GM23338 (cell line): ENCODE measurements around the gene GPATCH4. TPM values are rescaled to one million over a fixed set of nuclear protein-coding genes. Genes with fewer than 3 reads are reported as not detected.

Experiments used
- ATAC-seq: fragments of 200-7000 bp; cut with Tn5 transposase; 3 replicates; pipeline ENCODE4 v1.9.1; 2020
- DNase-seq: peaks from one replicate; pipeline ENCODE4 v3.0.0-alpha.2; 2015; ENCODE audit warnings: low spot score
- H2AFZ ChIP-seq: fragments of 200-600 bp; sonication (generic); 2 replicates; pipeline ENCODE4 v1.8.0; 2016; ENCODE audit warnings: antibody characterized with exemption, mild to moderate bottlenecking, moderate library complexity
- H3F3A ChIP-seq: fragments of 200-600 bp; sonication (generic); replicated peaks from 2 replicates; pipeline ENCODE4 v1.8.0; 2017; ENCODE audit warnings: antibody characterized with exemption, mixed run types, low read depth
- H3K27ac ChIP-seq: fragments of 200-600 bp; sonication (generic); 2 replicates; pipeline ENCODE4 v1.6.1; 2016; ENCODE audit warnings: low read depth
- H3K27me3 ChIP-seq: fragments of 200-600 bp; sonication (generic); 2 replicates; pipeline ENCODE4 v1.8.0; 2016; ENCODE audit warnings: mild to moderate bottlenecking, mixed run types, moderate library complexity; ENCODE audit not compliant: insufficient read depth
- H3K36me3 ChIP-seq: fragments of 200-600 bp; sonication (generic); 2 replicates; pipeline ENCODE4 v1.8.0; 2016; ENCODE audit warnings: mild to moderate bottlenecking; ENCODE audit not compliant: insufficient read depth
- H3K4me1 ChIP-seq: fragments of 200-600 bp; sonication (generic); 2 replicates; pipeline ENCODE4 v1.8.0; 2016; ENCODE audit warnings: mild to moderate bottlenecking, moderate library complexity; ENCODE audit not compliant: insufficient read depth
- H3K4me2 ChIP-seq: fragments of 200-600 bp; sonication (generic); 2 replicates; pipeline ENCODE4 v1.7.1; 2017; ENCODE audit warnings: mixed run types
- H3K4me3 ChIP-seq: fragments of 200-600 bp; sonication (generic); 2 replicates; pipeline ENCODE4 v1.6.1; 2016; ENCODE audit warnings: mixed run types
- H3K79me2 ChIP-seq: fragments of 200-600 bp; sonication (generic); replicated peaks from 2 replicates; pipeline ENCODE4 v1.8.0; 2017; ENCODE audit warnings: mild to moderate bottlenecking; ENCODE audit not compliant: insufficient read depth
- H3K9me2 ChIP-seq: fragments of 200-600 bp; sonication (generic); 2 replicates; pipeline ENCODE4 v1.8.0; 2017; ENCODE audit not compliant: insufficient read depth
- H4K20me1 ChIP-seq: fragments of 200-600 bp; sonication (generic); replicated peaks from 2 replicates; pipeline ENCODE4 v1.8.0; 2017; ENCODE audit warnings: mild to moderate bottlenecking; ENCODE audit not compliant: insufficient read depth
- H3K27ac Mint-ChIP-seq: 2 replicates; pipeline ENCODE4 v1.8.0; 2020; ENCODE audit warnings: inconsistent platforms, mild to moderate bottlenecking, moderate library complexity, mixed read lengths
- H3K27me3 Mint-ChIP-seq: 3 replicates; pipeline ENCODE4 v1.8.0; 2022; ENCODE audit warnings: low read depth, mild to moderate bottlenecking, moderate library complexity, mixed read lengths, inconsistent platforms; ENCODE audit not compliant: insufficient read depth, poor library complexity
- H3K36me3 Mint-ChIP-seq: 3 replicates; pipeline ENCODE4 v1.8.0; 2021; ENCODE audit warnings: low read depth, mild to moderate bottlenecking, inconsistent platforms, moderate library complexity, mixed read lengths
- H3K4me1 Mint-ChIP-seq: 3 replicates; pipeline ENCODE4 v1.8.0; 2020; ENCODE audit warnings: mild to moderate bottlenecking, inconsistent platforms, mixed read lengths
- H3K4me3 Mint-ChIP-seq: 3 replicates; pipeline ENCODE4 v1.8.0; 2021; ENCODE audit warnings: moderate library complexity, mild to moderate bottlenecking, inconsistent platforms, mixed read lengths
- H3K9me3 Mint-ChIP-seq: 3 replicates; pipeline ENCODE4 v1.8.0; 2020; ENCODE audit warnings: moderate library complexity, mild to moderate bottlenecking, inconsistent platforms, mixed read lengths
- CREB1 ChIP-seq: fragments of 250-450 bp; sonication (Bioruptor Pico); IDR thresholded peaks from 2 replicates; pipeline ENCODE4 v1.5.0; 2020; ENCODE audit warnings: low read depth, mild to moderate bottlenecking, moderate library complexity
- EZH2 ChIP-seq: fragments of 200-600 bp; sonication (generic); IDR thresholded peaks from one replicate; pipeline ENCODE4 v1.8.0; 2017; ENCODE audit warnings: antibody characterized with exemption, mild to moderate bottlenecking, low read depth; ENCODE audit not compliant: unreplicated experiment
- EZH2phosphoT487 ChIP-seq: fragments of 200-600 bp; sonication (generic); IDR thresholded peaks from one replicate; pipeline ENCODE4 v1.8.1; 2018; ENCODE audit warnings: antibody characterized with exemption; ENCODE audit not compliant: unreplicated experiment
- JUNB ChIP-seq: IDR thresholded peaks from one replicate; pipeline ENCODE4 v1.6.1; 2016; ENCODE audit warnings: antibody characterized with exemption; ENCODE audit not compliant: unreplicated experiment
- REST ChIP-seq: IDR thresholded peaks from one replicate; pipeline ENCODE4 v1.6.1; 2018; ENCODE audit warnings: antibody characterized with exemption; ENCODE audit not compliant: unreplicated experiment
- STAT1 ChIP-seq: IDR thresholded peaks from one replicate; pipeline ENCODE4 v1.6.1; 2016; ENCODE audit warnings: antibody characterized with exemption; ENCODE audit not compliant: unreplicated experiment
- ZNF114 ChIP-seq: fragments of 250-450 bp; sonication (Bioruptor Pico); IDR thresholded peaks from 2 replicates; pipeline ENCODE4 v1.5.0; 2020; ENCODE audit warnings: mild to moderate bottlenecking, moderate library complexity
- ZNF331 ChIP-seq: fragments of 250-450 bp; sonication (Bioruptor Pico); IDR thresholded peaks from 2 replicates; pipeline ENCODE4 v1.5.0; 2020; ENCODE audit warnings: low read depth, mild to moderate bottlenecking, moderate library complexity
- polyA plus RNA-seq: library from polyadenylated mRNA; unstranded; fragments of >200 nt; fragmentation: Nextera tagmentation; extraction: Ambion mirVana; gene quantifications from 2 replicates; pipeline ENCODE4 v1.2.1, GENCODE V29; 2016
- total RNA-seq: library from RNA; depleted of rRNA; stranded (reverse); fragments of >200 nt; shearing (Covaris generic); gene quantifications from 2 replicates; pipeline ENCODE4 v1.2.3, GENCODE V29; 2014

The GPATCH4 gene
- total and polyA plus RNA-seq, 2 experiments from 2014 or later = 58.9 to 187 TPM

GRCh38 chr1:156646738-156647211, 45.5 kb upstream of the GPATCH4 start:
- H3K9me2 ChIP-seq = no peaks in the 10 kb centered on the region

GRCh38 chr1:156645666-156646065, 44.4 kb upstream of the GPATCH4 start:
- Histone ChIP-seq H3K4me3 (no peak overlapping the region), H3K4me1 (peaks cover 13% of the 10 kb centered on the region), H4K20me1 (peaks cover 3% of the 10 kb centered on the region; the same call in 1 of the 2 replicates), H3K27ac (no peak overlapping the region), H2AFZ (no peak overlapping the region), H3K27me3 (peaks cover 100% of the 10 kb centered on the region), H3K79me2 (no peaks in the 10 kb centered on the region), H3K4me2 (no peak overlapping the region), H3K9me2 (no peaks in the 10 kb centered on the region), H3K36me3 (no peaks in the 10 kb centered on the region), H3F3A (peaks cover 12% of the 10 kb centered on the region; the same call in 1 of the 2 replicates)
- DNase-seq (no peak), ATAC-seq (no peak)
- H3K4me3 Mint-ChIP-seq = no peak overlapping the region; the same call in 2 of the 3 replicates
- H3K36me3 Mint-ChIP-seq = no peaks in the 10 kb centered on the region; the same call in 2 of the 3 replicates
- H3K9me3 Mint-ChIP-seq = no peaks in the 10 kb centered on the region
- no peak overlapping the region for H3K27ac Mint-ChIP-seq
- H3K4me1 Mint-ChIP-seq = peaks cover 29% of the 10 kb centered on the region
- TF ChIP-seq STAT1 (no peak), JUNB (no peak), EZH2phosphoT487 (no peak)
- H3K27me3 Mint-ChIP-seq = peaks cover 52% of the 10 kb centered on the region

More at GRCh38 chr1:156646738-156647211, 45.5 kb upstream of the GPATCH4 start:
- H3K79me2 ChIP-seq = no peaks in the 10 kb centered on the region
- H3K36me3 ChIP-seq = no peaks in the 10 kb centered on the region
- no peaks in the 10 kb centered on the region for H3K9me3 Mint-ChIP-seq
- peak; percentile 4; the same call in 1 of the 3 replicates for ATAC-seq
- no peak overlapping the region for H3K27ac Mint-ChIP-seq
- peak overlapping the region; percentile 75 for H3K4me2 ChIP-seq
- no peak overlapping the region for H3K4me3 Mint-ChIP-seq
- H3K4me1 Mint-ChIP-seq = peaks cover 19% of the 10 kb centered on the region
- no peak overlapping the region for H3K27ac ChIP-seq
- H3K36me3 Mint-ChIP-seq = no peaks in the 10 kb centered on the region; the same call in 2 of the 3 replicates
- peaks cover 3% of the 10 kb centered on the region; the same call in 1 of the 2 replicates for H4K20me1 ChIP-seq
- TF ChIP-seq EZH2phosphoT487 (peak; percentile 55), EZH2 (peak; percentile 47), CREB1 (CRISPR knock-in tag) (no peak), ZNF114 (no peak), ZNF331 (CRISPR knock-in tag) (no peak)
- peak overlapping the region; percentile 47; the same call in 1 of the 2 replicates for H2AFZ ChIP-seq
- peaks cover 41% of the 10 kb centered on the region for H3K27me3 Mint-ChIP-seq
- peak overlapping the region; percentile 49 for H3K4me3 ChIP-seq
- H3K27me3 ChIP-seq = peaks cover 100% of the 10 kb centered on the region
- H3K4me1 ChIP-seq = peaks cover 8% of the 10 kb centered on the region; the same call in 1 of the 2 replicates
- DNase-seq = peak; percentile 60
- peaks cover 12% of the 10 kb centered on the region; the same call in 1 of the 2 replicates for H3F3A ChIP-seq

- H3K4me2 ChIP-seq = no peak overlapping the region
- peaks cover 100% of the 10 kb centered on the region for H3K27me3 ChIP-seq
- Mint-ChIP-seq H3K27me3 (peaks cover 58% of the 10 kb centered on the region), H3K9me3 (no peaks in the 10 kb centered on the region), H3K4me1 (peaks cover 29% of the 10 kb centered on the region), H3K27ac (no peak overlapping the region), H3K4me3 (no peak overlapping the region; the same call in 2 of the 3 replicates), H3K36me3 (no peaks in the 10 kb centered on the region; the same call in 2 of the 3 replicates)
- no peak overlapping the region for H3K4me3 ChIP-seq
- TF ChIP-seq CREB1 (CRISPR knock-in tag) (no peak), ZNF114 (no peak), REST (no peak), ZNF331 (CRISPR knock-in tag) (no peak)
- H3F3A ChIP-seq = peaks cover 12% of the 10 kb centered on the region; the same call in 1 of the 2 replicates
- DNase-seq (no peak), ATAC-seq (no peak)
- H3K79me2 ChIP-seq = no peaks in the 10 kb centered on the region
- no peaks in the 10 kb centered on the region for H3K9me2 ChIP-seq
- H3K27ac ChIP-seq = no peak overlapping the region
- no peaks in the 10 kb centered on the region for H3K36me3 ChIP-seq
- peaks cover 13% of the 10 kb centered on the region for H3K4me1 ChIP-seq
- peaks cover 3% of the 10 kb centered on the region; the same call in 1 of the 2 replicates for H4K20me1 ChIP-seq
- H2AFZ ChIP-seq = no peak overlapping the region
Measured at GRCh38 chr1:156645056-156645455, 43.8 kb upstream of the GPATCH4 start.
